Activated CD4-positive, CD25-positive, alpha-beta regulatory T cell (primary cell): ENCODE data around the gene SMYD3.
"Not testable (repeated sequence)": the region's sequence is repeated elsewhere in the genome, so short reads cannot be mapped to it uniquely, and the experiment has no call there.

Experiments
- DNase-seq, 4 experiments: peaks; one replicate each; lab custom pipeline; 2025; lab: John Stamatoyannopoulos, UW

Gene SMYD3

DNA sequence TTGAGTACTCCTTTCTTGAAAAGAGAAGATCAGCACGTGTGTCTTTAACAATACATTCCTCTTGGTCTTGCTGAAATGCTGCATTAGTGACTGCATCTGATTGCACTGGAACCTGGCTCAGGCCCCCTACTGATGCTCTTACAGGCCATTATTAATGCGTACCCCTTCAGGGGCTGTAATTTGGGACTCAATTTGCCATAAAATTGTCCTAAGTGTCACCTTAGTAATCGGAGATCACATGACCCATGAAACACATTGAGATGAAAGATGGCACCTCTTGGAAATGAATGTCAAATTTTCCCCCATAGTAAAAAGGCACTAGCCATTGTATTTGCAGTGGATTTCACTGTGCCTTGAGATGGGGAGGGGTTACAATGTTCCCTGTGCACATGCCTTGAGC lies 789.0 kb downstream of the SMYD3 start:
- no peak for DNase-seq

DNA sequence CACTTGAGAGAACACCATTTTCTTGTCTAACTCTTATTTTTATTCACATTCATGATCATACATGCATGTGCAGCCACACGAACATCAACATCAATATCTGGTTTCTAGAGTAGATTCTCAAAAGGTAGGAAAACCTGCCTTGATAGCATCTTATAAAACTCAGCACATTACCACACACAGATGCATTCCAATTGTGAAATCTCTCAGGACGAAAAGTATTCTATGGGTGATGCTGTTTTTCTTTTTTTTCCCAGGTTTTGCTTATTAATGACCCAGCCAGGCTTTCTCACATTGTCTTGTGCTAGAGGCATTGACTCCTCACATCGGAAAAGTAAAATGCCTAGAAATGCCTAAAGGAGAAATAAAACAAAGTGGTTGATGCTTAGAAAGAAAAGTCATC lies 789.5 kb downstream of the SMYD3 start:
- no peak for DNase-seq

DNA sequence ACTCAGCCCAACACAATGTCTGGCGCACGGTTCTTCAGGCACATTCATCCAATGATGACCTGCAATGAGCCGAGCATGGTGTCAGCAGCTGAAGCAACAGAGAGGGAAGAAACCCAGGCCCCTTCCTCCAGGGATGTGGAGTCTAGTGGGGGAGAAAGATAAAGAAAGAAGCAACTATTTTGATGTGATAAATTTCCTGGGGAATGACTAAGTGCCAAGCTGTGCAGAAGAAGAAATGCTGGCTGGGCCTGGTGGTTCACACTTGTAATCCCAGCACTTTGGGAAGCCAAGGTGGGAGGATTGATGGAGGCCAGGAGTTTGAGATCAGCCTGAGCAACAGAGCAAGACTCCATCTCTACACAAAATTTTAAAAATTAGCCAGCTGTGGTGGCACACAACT lies 790.5 kb downstream of the SMYD3 start:
- DNase-seq: no peak

DNA sequence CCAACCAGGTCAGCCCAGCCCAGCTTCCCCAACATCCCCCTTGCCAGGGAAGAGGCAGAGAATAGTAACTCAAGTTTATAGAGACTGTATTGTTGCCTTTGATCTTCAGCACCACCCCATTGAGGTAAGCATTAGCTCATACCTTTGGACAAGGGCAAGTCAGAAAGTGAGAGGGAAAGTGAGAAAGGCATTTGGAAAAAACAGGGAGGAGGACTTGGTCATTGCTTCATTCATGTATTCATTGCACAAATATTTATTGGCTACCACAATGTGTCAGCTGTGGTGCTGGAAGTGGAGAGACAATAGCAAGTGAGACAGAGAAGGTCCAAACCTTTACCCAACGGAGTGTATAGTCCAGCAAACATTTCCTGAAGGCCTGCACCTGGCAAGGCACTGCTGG lies 791.1 kb downstream of the SMYD3 start:
- no peak for DNase-seq

DNA sequence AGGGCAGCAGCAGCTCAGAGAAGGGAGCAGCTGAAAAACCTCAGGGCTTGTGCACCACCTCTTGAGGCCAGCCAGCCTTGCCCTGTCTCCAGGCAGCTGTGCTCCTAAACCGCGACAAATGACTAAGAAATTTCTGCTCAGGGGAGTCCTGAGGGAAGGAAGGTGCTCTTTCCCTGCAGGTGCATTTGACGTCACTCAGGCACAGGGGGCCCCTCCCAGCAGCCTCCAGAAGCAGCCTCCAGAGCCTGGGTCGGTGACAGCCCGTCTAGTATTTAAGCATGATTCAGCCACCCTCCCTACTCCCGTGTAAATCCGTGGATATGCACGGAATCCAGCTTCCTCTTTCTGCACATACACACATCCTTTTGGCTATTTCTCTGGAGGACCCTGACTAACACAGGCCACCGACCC lies 791.8 kb downstream of the SMYD3 start:
- DNase-seq: no peak

DNA sequence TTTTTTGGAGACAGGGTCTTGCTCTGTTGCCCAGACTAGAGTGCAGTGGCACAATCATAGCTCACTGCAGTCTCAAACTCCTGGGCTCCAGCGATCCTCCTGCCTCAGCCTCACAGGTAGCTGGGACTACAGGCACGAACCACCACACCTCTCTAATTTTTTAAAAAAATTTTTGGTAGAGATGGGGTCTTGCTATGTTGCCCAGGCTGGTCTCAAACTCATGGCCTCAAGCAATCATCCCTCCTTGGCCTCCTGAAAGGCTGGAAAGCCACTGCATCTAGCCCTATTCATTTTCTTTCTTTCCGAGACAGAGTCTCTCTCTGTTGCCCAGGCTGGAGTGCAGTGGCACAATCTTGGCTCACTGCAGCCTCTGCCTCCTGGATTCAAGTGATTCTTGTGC lies 793.1 kb downstream of the SMYD3 start:
- DNase-seq: not testable (repeated sequence)

DNA sequence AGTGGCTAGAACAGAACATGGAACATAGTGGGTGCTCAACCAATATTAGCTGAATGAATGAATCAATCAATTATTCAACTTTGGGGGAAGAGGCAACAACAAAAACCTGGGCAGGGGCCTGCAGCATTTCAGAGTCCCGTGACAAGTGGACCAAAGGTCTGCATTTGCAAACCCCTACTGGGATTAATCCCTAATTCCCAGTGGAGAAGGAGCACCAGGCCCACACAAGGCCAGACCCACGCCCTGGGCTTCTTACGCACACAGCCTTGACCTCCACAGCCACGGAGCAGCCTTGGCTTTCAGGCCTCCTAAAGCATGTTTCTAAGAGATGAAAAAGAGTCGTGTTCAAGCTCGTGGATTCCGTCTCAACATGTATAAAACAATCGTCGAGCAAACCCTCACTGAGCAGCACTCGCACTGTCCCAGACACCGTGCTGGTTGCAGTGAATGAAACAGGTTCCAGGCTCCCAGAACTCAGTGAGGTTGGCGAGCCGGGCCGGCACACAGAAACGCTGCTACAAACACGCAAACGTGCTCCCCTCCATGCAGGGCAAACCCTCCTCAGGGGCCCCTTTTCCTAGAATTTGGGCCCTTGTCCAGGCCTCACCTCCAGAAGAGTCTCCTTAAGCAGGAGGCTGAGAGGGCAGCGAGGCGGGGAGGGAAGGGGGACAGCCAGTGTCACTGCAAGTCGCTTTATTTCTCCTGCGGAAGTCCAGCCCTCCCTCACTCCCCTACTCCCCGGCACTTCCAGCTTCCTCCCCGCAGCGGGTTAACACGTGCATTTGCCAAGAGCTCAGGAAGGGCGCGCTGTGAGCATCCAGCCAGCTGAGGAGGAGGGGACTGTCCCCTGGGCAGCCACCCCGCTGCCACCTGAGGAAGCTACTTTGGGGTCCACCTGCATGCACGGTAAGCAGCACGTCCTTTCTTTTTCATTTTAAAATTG lies 795.8 kb downstream of the SMYD3 start:
- DNase-seq: no peak

DNA sequence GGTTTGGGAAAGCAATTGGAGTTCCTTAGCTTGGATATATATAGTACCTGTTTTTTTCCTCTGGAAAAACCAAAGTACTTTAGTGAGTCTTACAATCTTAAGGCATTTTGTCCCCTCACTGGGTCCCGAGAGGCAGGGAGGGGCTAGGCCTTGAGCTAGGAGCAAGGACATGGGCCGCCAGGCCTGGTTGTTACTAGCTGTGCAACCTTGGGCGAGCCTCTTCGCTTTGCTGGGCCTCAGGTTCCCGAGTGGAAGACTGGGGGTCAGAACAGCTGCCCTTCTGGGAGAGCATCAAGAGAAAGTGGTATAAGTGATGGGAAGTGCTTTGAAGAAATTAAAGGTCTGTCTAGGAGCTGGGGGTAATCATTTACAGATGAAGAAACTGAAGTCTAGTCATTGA lies 799.1 kb downstream of the SMYD3 start:
- no peak for DNase-seq

DNA sequence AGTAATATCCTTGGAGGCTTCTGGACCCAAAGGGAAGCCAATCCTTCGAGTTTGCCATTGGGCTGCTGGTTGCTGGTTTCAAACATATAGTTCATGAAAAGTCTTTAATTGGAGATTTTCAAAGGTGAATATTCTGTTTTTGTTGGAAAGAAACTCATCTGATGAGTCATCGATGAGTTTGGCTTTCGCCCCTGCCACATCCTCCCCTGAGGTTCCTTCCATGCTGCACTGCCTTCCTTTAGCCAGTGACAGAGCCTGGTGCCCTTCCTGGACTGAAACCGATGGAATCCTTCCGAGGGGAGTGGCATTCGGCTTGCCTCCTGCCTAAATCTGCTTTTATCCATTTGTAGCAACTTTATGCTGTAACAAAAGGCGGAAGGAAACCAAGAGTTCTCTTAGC lies 802.3 kb downstream of the SMYD3 start:
- no peak for DNase-seq

DNA sequence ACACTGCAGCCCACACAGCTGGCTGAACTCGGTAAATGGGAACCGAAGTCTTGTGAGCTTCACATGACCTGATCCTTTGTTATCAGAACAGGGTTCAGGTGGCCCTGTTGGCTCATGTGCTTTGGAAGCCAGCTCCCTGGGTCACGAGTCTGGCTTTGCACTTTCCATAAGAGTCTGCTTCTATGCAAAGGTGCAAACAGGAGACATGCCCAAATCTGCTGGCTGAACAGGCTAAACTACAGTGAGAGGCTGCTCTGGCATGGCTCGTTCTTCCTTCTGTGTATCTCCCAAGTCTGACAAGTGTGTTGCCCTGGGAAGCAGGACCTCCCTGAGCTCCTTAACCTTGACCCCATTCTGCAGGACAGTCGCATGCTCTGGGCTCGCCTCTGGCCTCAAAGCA lies 802.7 kb downstream of the SMYD3 start:
- no peak for DNase-seq

DNA sequence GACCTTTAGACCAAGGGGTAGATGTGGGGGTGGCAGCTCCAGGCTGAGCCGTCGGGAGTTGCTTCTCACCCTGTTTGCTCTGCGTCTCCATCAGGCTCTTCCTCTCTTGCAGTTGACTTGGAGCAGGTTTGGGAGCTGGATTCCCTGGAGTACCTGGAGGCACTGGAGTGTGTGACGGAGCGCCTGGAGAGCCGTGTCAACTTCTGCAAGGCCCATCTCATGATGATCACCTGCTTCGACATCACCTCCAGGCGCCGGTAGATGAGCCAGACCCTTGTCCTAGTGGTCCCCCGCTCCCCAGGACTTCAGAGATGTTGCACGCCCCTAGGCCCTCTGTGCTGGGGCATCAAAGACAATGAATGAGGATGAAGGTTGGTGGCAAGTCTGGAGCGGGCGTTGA lies 804.7 kb downstream of the SMYD3 start:
- DNase-seq: no peak

DNA sequence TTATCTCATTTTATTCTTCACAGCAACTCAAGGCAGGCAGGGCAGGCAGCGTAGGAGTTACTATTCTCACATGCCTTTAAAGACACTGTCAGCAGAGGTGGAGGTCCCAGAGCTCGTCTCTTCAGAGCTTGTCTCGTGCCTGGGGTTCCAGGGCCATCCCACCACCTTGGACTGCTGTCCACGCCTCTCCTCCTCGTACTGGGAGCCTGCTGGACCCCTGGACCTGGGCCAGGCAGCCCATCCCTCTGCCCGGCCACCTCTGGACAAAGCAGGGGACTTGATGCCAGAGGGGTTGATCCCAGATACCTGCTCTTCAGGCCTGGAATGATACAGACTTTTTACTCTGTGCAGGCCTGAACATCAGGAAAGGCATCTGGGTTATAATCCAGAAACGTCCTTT lies 805.4 kb downstream of the SMYD3 start:
- no peak for DNase-seq

DNA sequence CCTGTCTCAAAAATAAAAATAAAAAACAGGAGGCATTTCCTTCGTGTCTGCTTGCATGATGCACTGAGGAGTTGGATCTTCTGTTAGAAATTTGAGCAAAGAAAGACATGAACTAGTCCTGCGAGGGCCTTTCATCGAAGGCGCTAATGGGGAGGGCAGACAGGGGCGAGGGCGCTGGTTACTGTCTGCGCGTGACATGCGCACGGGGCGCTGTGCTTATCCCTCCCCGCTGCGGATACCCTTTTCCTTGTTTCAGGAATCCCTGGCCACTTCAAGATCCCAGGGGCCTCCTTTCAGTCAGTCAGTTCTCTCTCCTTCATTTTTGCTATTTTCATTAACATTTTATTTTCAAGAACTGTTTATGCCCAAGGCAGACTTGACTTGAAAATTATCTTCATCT lies 806.4 kb downstream of the SMYD3 start:
- DNase-seq: no peak
